SK-N-SH (cell line): Measurements from ENCODE around the gene MRPS24. TPM values are rescaled to one million over a fixed set of nuclear protein-coding genes. Genes with fewer than 3 reads are reported as not detected.

Experiments used
- CTCF ChIA-PET: fragments of 300-600, 350-600 bp; formaldehyde crosslinking; extraction: SDS; loops from one replicate; lab custom pipeline; 2021; lab: Yijun Ruan, JAX
- POLR2A ChIA-PET: fragments of 350-600 bp; sonication (Branson Sonifier 250); formaldehyde crosslinking; extraction: SDS; loops from one replicate; lab custom pipeline; 2020; ENCODE audit warnings: antibody characterized with exemption, inconsistent platforms; lab: Yijun Ruan, JAX
- DNase-seq: peaks from one replicate; pipeline ENCODE4 v3.0.0; 2012
- H2AFZ ChIP-seq: fragments of 200-600 bp; sonication (generic); 2 replicates; pipeline ENCODE4 v1.8.1; 2016; ENCODE audit warnings: antibody characterized with exemption, mild to moderate bottlenecking, low read depth
- H3F3A ChIP-seq: fragments of 200-600 bp; sonication (generic); replicated peaks from 2 replicates; pipeline ENCODE3; 2016; ENCODE audit warnings: antibody characterized with exemption, mild to moderate bottlenecking; ENCODE audit not compliant: insufficient read depth
- H3K27ac ChIP-seq, 2 experiments: fragments of 200-500 bp in 1 of 2; fragments of 200-600 bp in 1 of 2; sonication (Bioruptor generic) in 1 of 2; sonication (generic), shearing (Covaris generic) in 1 of 2; 2 replicates each; pipeline versions ENCODE4 v1.5.1 to v1.6.1; 2014 to 2016; ENCODE audit warnings: low read depth in 2 of 2, inconsistent platforms in 1 of 2, low read length in 1 of 2, mild to moderate bottlenecking in 1 of 2, mixed read lengths in 1 of 2
- H3K27me3 ChIP-seq: fragments of 200-600 bp; sonication (generic), shearing (Covaris generic); 2 replicates; pipeline ENCODE4 v1.6.1; 2016; ENCODE audit warnings: mixed run types; ENCODE audit not compliant: insufficient read depth
- H3K36me3 ChIP-seq, 2 experiments: fragments of 200-500 bp in 1 of 2; fragments of 200-600 bp in 1 of 2; sonication (Bioruptor generic) in 1 of 2; sonication (generic) in 1 of 2; replicated peaks in 1 of 2; 2 replicates each; pipeline versions ENCODE3 to v1.5.1; 2014 to 2016; ENCODE audit warnings: low read length in 1 of 2, mild to moderate bottlenecking in 1 of 2; ENCODE audit not compliant: insufficient read depth in 2 of 2, control insufficient read depth in 1 of 2
- H3K4me1 ChIP-seq, 2 experiments: fragments of 200-500 bp in 1 of 2; fragments of 200-600 bp in 1 of 2; sonication (Bioruptor generic) in 1 of 2; sonication (generic), shearing (Covaris generic) in 1 of 2; 2 replicates each; pipeline versions ENCODE4 v1.5.1 to v1.6.1; 2014 to 2016; ENCODE audit warnings: low read depth in 1 of 2, low read length in 1 of 2, mixed run types in 1 of 2; ENCODE audit not compliant: insufficient read depth in 2 of 2, control insufficient read depth in 1 of 2
- H3K4me2 ChIP-seq: fragments of 200-600 bp; sonication (generic), shearing (Covaris generic); 2 replicates; pipeline ENCODE4 v1.6.1; 2017; ENCODE audit warnings: mixed run types
- H3K4me3 ChIP-seq, 2 experiments: fragments of 200-500 bp in 1 of 2; fragments of 200-600 bp in 1 of 2; sonication (Bioruptor generic) in 1 of 2; sonication (generic), shearing (Covaris generic) in 1 of 2; 2 replicates each; pipeline versions ENCODE4 v1.5.1 to v1.8.1; 2014 to 2016; ENCODE audit warnings: low read depth in 2 of 2, inconsistent platforms in 1 of 2, low read length in 1 of 2, mild to moderate bottlenecking in 1 of 2, mixed read lengths in 1 of 2, moderate library complexity in 1 of 2
- H3K79me2 ChIP-seq: fragments of 200-600 bp; sonication (generic); 2 replicates; pipeline ENCODE4 v1.8.1; 2017; ENCODE audit warnings: mild to moderate bottlenecking; ENCODE audit not compliant: insufficient read depth
- H3K9ac ChIP-seq: fragments of 200-600 bp; sonication (generic); 2 replicates; pipeline ENCODE4 v1.6.1; 2017; ENCODE audit warnings: mixed run types
- H3K9me2 ChIP-seq: fragments of 200-600 bp; sonication (generic); 2 replicates; pipeline ENCODE4 v1.6.1; 2017; ENCODE audit warnings: mixed run types
- H3K9me3 ChIP-seq: fragments of 200-600 bp; sonication (generic); 2 replicates; pipeline ENCODE4 v1.6.1; 2017; ENCODE audit warnings: mixed run types, mild to moderate bottlenecking, moderate library complexity
- H4K20me1 ChIP-seq: fragments of 200-600 bp; sonication (generic); 2 replicates; pipeline ENCODE4 v1.6.1; 2017; ENCODE audit warnings: mild to moderate bottlenecking, mixed run types; ENCODE audit not compliant: insufficient read depth
- ELF1 ChIP-seq: IDR thresholded peaks from 2 replicates; pipeline ENCODE4 v1.4.0; 2012
- EP300 ChIP-seq, 2 experiments: IDR thresholded peaks; 2 replicates each; pipeline versions ENCODE4 v1.4.0 to v1.6.1; 2012; ENCODE audit warnings: borderline replicate concordance in 1 of 2, low read depth in 1 of 2, low read length in 1 of 2
- EZH2phosphoT487 ChIP-seq: fragments of 200-600 bp; sonication (generic); IDR thresholded peaks from 2 replicates; pipeline ENCODE4 v1.6.1; 2017; ENCODE audit warnings: low read depth, mixed run types, mild to moderate bottlenecking, antibody characterized with exemption, moderate library complexity, borderline replicate concordance
- FOSL2 ChIP-seq: IDR thresholded peaks from 2 replicates; pipeline ENCODE4 v1.4.0; 2012; ENCODE audit warnings: low read depth, mild to moderate bottlenecking, moderate library complexity, borderline replicate concordance
- FOXM1 ChIP-seq: IDR thresholded peaks from 2 replicates; pipeline ENCODE4 v1.4.0; 2012; ENCODE audit warnings: low read depth, mild to moderate bottlenecking
- GABPA ChIP-seq: IDR thresholded peaks from 2 replicates; pipeline ENCODE4 v1.4.0; 2012; ENCODE audit warnings: low read depth, mild to moderate bottlenecking
- GATA2 ChIP-seq: sonication (generic); formaldehyde crosslinking; IDR thresholded peaks from 2 replicates; pipeline ENCODE4 v1.5.0; 2020; ENCODE audit warnings: mild to moderate bottlenecking, missing genetic modification reagents
- JUND ChIP-seq: IDR thresholded peaks from 2 replicates; pipeline ENCODE4 v1.4.0; 2012
- NFIC ChIP-seq: IDR thresholded peaks from 2 replicates; pipeline ENCODE4 v1.4.0; 2012; ENCODE audit warnings: borderline replicate concordance
- NRF1 ChIP-seq: IDR thresholded peaks from 2 replicates; pipeline ENCODE4 v1.6.1; 2012; ENCODE audit warnings: low read depth, mild to moderate bottlenecking, low read length
- POLR2AphosphoS5 ChIP-seq: IDR thresholded peaks from 2 replicates; pipeline ENCODE4 v1.6.1; 2012; ENCODE audit warnings: low read depth, low read length
- REST ChIP-seq: IDR thresholded peaks from 2 replicates; pipeline ENCODE4 v1.6.1; 2012; ENCODE audit warnings: mild to moderate bottlenecking, low read depth, low read length, moderate library complexity
- SIN3A ChIP-seq: IDR thresholded peaks from 2 replicates; pipeline ENCODE4 v1.6.1; 2012; ENCODE audit warnings: low read depth, mild to moderate bottlenecking, low read length, moderate library complexity, borderline replicate concordance
- TCF12 ChIP-seq: IDR thresholded peaks from 2 replicates; pipeline ENCODE4 v1.4.0; 2012
- TEAD4 ChIP-seq: IDR thresholded peaks from 2 replicates; pipeline ENCODE4 v1.4.0; 2012; ENCODE audit warnings: mild to moderate bottlenecking, borderline replicate concordance; ENCODE audit not compliant: insufficient read depth
- USF2 ChIP-seq: fragments of 150-350 bp; IDR thresholded peaks from 2 replicates; pipeline ENCODE4 v1.6.1; 2017; ENCODE audit warnings: antibody characterized with exemption, low read length, low read depth, borderline replicate concordance
- YY1 ChIP-seq: IDR thresholded peaks from 2 replicates; pipeline ENCODE4 v1.4.0; 2012; ENCODE audit warnings: low read depth, mild to moderate bottlenecking
- WGBS: methylation state at CpG from one replicate; pipeline ENCODE4 v1.1.6; 2017; ENCODE audit warnings: low lambda C conversion rate; 5-methylcytosine and 5-hydroxymethylcytosine counted together
- polyA plus RNA-seq, 3 experiments: library from polyadenylated mRNA; depleted of rRNA; stranded (reverse); fragments of >200 nt; gene quantifications; 2 replicates each; pipeline ENCODE4 v1.2.3, GENCODE V29; 2012
- TF ChIP-seq, protein P1 (sequence below): fragments of 200-600 bp; sonication (generic); IDR thresholded peaks from 2 replicates; pipeline ENCODE4 v1.6.1; 2017; ENCODE audit warnings: antibody characterized with exemption, mild to moderate bottlenecking, moderate library complexity
- TF ChIP-seq, protein P2 (sequence below): IDR thresholded peaks from 2 replicates; pipeline ENCODE4; 2012
- TF ChIP-seq, protein P3 (sequence below): IDR thresholded peaks from 2 replicates; pipeline ENCODE4 v1.4.0; 2012; ENCODE audit warnings: low read depth
- TF ChIP-seq, protein P4 (sequence below): IDR thresholded peaks from 2 replicates; pipeline ENCODE4 v1.4.0; 2012; ENCODE audit warnings: low read depth, borderline replicate concordance

Gene MRPS24
- polyA plus RNA-seq, 1 of the 3 experiments (the other 2 are of a cell fraction) = 234 TPM

DNA sequence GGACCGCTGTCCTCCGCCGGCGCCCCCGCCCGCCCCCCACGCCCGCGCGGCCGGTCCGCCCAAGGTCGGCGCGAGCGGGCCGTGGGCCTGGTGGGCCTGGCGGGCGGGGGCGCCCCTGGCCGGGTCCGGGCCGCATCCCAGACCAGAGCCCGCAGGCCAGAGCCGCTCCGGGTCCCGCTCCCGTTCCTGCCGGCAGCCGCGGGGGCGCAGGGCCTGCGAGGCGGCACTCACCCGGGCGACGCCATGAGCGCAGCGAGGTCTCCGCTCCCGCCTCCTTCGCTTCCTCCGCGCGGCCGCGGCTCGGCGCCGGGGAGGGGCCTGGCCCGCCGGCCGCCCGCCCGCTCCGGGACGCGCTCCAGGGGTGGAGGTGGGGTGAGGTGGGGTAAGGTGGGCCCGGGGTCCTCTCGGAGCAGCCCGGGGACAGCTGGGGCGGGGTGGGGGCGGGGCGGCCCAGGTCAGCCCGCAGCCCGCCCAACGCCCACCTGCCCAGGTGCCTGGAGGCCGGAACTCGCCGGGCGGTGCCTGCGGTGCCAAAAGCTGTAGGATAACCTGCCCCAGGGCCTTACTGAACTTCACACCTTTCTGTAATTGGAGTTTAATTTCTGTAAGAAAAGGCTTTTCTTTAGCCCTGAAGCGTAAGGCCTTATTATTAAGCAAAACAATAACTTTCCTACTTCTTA lies 37.2 kb upstream of the MRPS24 start, which contains the start of gene URGCP (continued):
- TF ChIP-seq, protein P1, sequence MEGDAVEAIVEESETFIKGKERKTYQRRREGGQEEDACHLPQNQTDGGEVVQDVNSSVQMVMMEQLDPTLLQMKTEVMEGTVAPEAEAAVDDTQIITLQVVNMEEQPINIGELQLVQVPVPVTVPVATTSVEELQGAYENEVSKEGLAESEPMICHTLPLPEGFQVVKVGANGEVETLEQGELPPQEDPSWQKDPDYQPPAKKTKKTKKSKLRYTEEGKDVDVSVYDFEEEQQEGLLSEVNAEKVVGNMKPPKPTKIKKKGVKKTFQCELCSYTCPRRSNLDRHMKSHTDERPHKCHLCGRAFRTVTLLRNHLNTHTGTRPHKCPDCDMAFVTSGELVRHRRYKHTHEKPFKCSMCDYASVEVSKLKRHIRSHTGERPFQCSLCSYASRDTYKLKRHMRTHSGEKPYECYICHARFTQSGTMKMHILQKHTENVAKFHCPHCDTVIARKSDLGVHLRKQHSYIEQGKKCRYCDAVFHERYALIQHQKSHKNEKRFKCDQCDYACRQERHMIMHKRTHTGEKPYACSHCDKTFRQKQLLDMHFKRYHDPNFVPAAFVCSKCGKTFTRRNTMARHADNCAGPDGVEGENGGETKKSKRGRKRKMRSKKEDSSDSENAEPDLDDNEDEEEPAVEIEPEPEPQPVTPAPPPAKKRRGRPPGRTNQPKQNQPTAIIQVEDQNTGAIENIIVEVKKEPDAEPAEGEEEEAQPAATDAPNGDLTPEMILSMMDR = no peak
- TF ChIP-seq POLR2AphosphoS5 (peak; percentile 59; the same call in 1 of the 2 replicates), NRF1 (no peak), YY1 (0 out of 2 replicates have a peak, but pooled peaks have one; percentile 28), REST (0 out of 2 replicates have a peak, but pooled peaks have one; percentile 15), FOSL2 (no peak)
- TF ChIP-seq, protein P2, sequence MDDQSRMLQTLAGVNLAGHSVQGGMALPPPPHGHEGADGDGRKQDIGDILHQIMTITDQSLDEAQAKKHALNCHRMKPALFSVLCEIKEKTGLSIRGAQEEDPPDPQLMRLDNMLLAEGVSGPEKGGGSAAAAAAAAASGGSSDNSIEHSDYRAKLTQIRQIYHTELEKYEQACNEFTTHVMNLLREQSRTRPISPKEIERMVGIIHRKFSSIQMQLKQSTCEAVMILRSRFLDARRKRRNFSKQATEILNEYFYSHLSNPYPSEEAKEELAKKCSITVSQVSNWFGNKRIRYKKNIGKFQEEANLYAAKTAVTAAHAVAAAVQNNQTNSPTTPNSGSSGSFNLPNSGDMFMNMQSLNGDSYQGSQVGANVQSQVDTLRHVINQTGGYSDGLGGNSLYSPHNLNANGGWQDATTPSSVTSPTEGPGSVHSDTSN = no peak

DNA sequence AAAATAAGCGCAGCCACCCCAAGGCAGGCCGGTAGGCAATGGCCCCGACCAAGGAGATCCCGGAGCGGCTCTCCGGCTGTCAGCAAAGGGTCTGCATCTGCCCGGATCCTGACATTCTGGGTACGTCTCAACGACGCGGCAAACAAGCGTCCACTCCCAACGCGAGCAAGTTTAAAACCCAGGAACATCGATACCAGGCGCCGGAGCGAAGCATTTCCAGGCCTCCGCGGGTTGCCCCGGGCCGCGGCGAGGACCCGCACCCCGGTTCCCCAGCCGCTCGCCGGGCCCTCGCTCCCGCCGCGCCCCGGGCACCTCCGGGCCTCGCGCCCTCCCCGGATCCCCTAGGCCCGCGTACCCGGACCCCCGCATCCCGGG lies 36.6 kb upstream of the MRPS24 start:
- peak; percentile 89 for DNase-seq
- Histone ChIP-seq H3K4me2 (peak overlapping the region; percentile 85), H3F3A (no peaks in the 10 kb centered on the region), H2AFZ (peak overlapping the region; percentile 65), H3K4me3 (peak overlapping the region; percentile 65 to 80), H3K27me3 (no peaks in the 10 kb centered on the region), H3K79me2 (peaks cover 51% of the 10 kb centered on the region), H3K27ac (peak overlapping the region; percentile 34 to 81; a peak in 3 of 4 replicates), H4K20me1 (peaks cover 26% of the 10 kb centered on the region), H3K4me1 (peaks cover 4 to 23% of the 10 kb centered on the region in 2 experiments; a peak in 2 of 4 replicates), H3K36me3 (peaks cover under 1 to 5% of the 10 kb centered on the region in 2 experiments), H3K9me3 (no peaks in the 10 kb centered on the region), H3K9me2 (no peaks in the 10 kb centered on the region), H3K9ac (peak overlapping the region; percentile 80)
- WGBS = under 1% methylated on average over 21 of the region's 43 CpGs
- POLR2A ChIA-PET = interaction anchor here (1.2 kb wide), 1 partner anchor 36 kb away, joined by 3 read pairs; the partner anchor contains the start of gene MRPS24
- CTCF ChIA-PET = interaction anchor here (1.8 to 2.2 kb wide), 2 partner anchors 8 to 12 kb away, joined by 8 read pairs; no protein-coding TSS in a partner anchor
- no peak for TF ChIP-seq GABPA
- no peak for TF ChIP-seq JUND
- TF ChIP-seq FOXM1 = no peak
- no peak for TF ChIP-seq NRF1
- TF ChIP-seq TEAD4 = no peak
- no peak for TF ChIP-seq USF2
- no peak for TF ChIP-seq FOSL2
- TF ChIP-seq, protein P3, sequence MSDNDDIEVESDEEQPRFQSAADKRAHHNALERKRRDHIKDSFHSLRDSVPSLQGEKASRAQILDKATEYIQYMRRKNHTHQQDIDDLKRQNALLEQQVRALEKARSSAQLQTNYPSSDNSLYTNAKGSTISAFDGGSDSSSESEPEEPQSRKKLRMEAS = 0 out of 2 replicates have a peak, but pooled peaks have one; percentile 6
- TF ChIP-seq, protein P4, sequence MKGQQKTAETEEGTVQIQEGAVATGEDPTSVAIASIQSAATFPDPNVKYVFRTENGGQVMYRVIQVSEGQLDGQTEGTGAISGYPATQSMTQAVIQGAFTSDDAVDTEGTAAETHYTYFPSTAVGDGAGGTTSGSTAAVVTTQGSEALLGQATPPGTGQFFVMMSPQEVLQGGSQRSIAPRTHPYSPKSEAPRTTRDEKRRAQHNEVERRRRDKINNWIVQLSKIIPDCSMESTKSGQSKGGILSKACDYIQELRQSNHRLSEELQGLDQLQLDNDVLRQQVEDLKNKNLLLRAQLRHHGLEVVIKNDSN = no peak
- TF ChIP-seq NFIC = no peak
- no peak for TF ChIP-seq ELF1
- no peak for TF ChIP-seq TCF12
- peak; percentile 88; the same call in 1 of the 2 replicates for TF ChIP-seq SIN3A
- TF ChIP-seq EZH2phosphoT487 = no peak
- TF ChIP-seq EP300 (IDR thresholded peaks at IDR 0.05; ENCODE audit: borderline replicate concordance in 1 of 2, low read depth in 1 of 2, low read length in 1 of 2) = no peak
- TF ChIP-seq GATA2 (CRISPR knock-in tag) = no peak
